ENCODE results near the gene RNU6-1.

RNU6-1 gene

GRCh38 chr15:67824197-67824968 is 15.5 kb downstream of the RNU6-1 start:
- TF ChIP-seq POLR2AphosphoS5 (IDR thresholded peaks at IDR 0.05; ENCODE audit: low read depth, low read length) (no peak), TAF1 (IDR thresholded peaks at IDR 0.05; ENCODE audit: borderline replicate concordance, low read depth, low read length) (no peak)
- DNase-seq (ENCODE audit: insufficient read length) (no peak), FAIRE-seq (no peak)

- DNase-seq (ENCODE audit: insufficient read length) (no peak), FAIRE-seq (no peak)
- TF ChIP-seq POLR2AphosphoS5 (IDR thresholded peaks at IDR 0.05; ENCODE audit: low read depth, low read length): no peak
- TF ChIP-seq POLR2A (IDR thresholded peaks at IDR 0.05; ENCODE audit: low read depth, low read length): no peak
- no peak for TF ChIP-seq TAF1 (IDR thresholded peaks at IDR 0.05; ENCODE audit: borderline replicate concordance, low read depth, low read length)
These were observed 16.3 kb downstream of the RNU6-1 start for GRCh38 chr15:67823314-67824196.

- TF ChIP-seq TAF1 (IDR thresholded peaks at IDR 0.05; ENCODE audit: borderline replicate concordance, low read depth, low read length) (no peak), POLR2A (IDR thresholded peaks at IDR 0.05; ENCODE audit: low read depth, low read length) (no peak), POLR2AphosphoS5 (IDR thresholded peaks at IDR 0.05; ENCODE audit: low read depth, low read length) (no peak)
- FAIRE-seq (no peak), DNase-seq (ENCODE audit: insufficient read length) (no peak)
These were observed 17.1 kb downstream of the RNU6-1 start for GRCh38 chr15:67822537-67823313.

GRCh38 chr15:67821784-67822440 is 17.9 kb downstream of the RNU6-1 start:
- DNase-seq (ENCODE audit: insufficient read length): no peak
- FAIRE-seq: no peak
- TF ChIP-seq POLR2A (IDR thresholded peaks at IDR 0.05; ENCODE audit: low read depth, low read length): no peak
- TF ChIP-seq POLR2AphosphoS5 (IDR thresholded peaks at IDR 0.05; ENCODE audit: low read depth, low read length): no peak
- no peak for TF ChIP-seq TAF1 (IDR thresholded peaks at IDR 0.05; ENCODE audit: borderline replicate concordance, low read depth, low read length)

- no peak for FAIRE-seq
- no peak for DNase-seq (ENCODE audit: insufficient read length)
- no peak for TF ChIP-seq POLR2AphosphoS5 (IDR thresholded peaks at IDR 0.05; ENCODE audit: low read depth, low read length)
- TF ChIP-seq TAF1 (IDR thresholded peaks at IDR 0.05; ENCODE audit: borderline replicate concordance, low read depth, low read length): no peak
- TF ChIP-seq POLR2A (IDR thresholded peaks at IDR 0.05; ENCODE audit: low read depth, low read length): no peak
These were observed 18.7 kb downstream of the RNU6-1 start for GRCh38 chr15:67820992-67821783.

GRCh38 chr15:67820122-67820991 is 19.5 kb downstream of the RNU6-1 start:
- DNase-seq (ENCODE audit: insufficient read length): no peak
- TF ChIP-seq POLR2AphosphoS5 (IDR thresholded peaks at IDR 0.05; ENCODE audit: low read depth, low read length) (no peak), TAF1 (IDR thresholded peaks at IDR 0.05; ENCODE audit: borderline replicate concordance, low read depth, low read length) (no peak), POLR2A (IDR thresholded peaks at IDR 0.05; ENCODE audit: low read depth, low read length) (no peak)
- FAIRE-seq: no peak

- TF ChIP-seq POLR2A (IDR thresholded peaks at IDR 0.05; ENCODE audit: low read depth, low read length): no peak
- no peak for TF ChIP-seq TAF1 (IDR thresholded peaks at IDR 0.05; ENCODE audit: borderline replicate concordance, low read depth, low read length)
- FAIRE-seq: no peak
- DNase-seq (ENCODE audit: insufficient read length): no peak
These were observed 20.2 kb downstream of the RNU6-1 start for GRCh38 chr15:67819636-67820035.

GRCh38 chr15:67818464-67818863 is 21.4 kb downstream of the RNU6-1 start:
- no peak for DNase-seq (ENCODE audit: insufficient read length)
- no peak for FAIRE-seq
- TF ChIP-seq TAF1 (IDR thresholded peaks at IDR 0.05; ENCODE audit: borderline replicate concordance, low read depth, low read length) (no peak), POLR2A (IDR thresholded peaks at IDR 0.05; ENCODE audit: low read depth, low read length) (no peak), POLR2AphosphoS5 (IDR thresholded peaks at IDR 0.05; ENCODE audit: low read depth, low read length) (no peak)

GRCh38 chr15:67816668-67817067 is 23.2 kb downstream of the RNU6-1 start:
- TF ChIP-seq POLR2A (IDR thresholded peaks at IDR 0.05; ENCODE audit: low read depth, low read length): no peak
- no peak for TF ChIP-seq TAF1 (IDR thresholded peaks at IDR 0.05; ENCODE audit: borderline replicate concordance, low read depth, low read length)
- no peak for TF ChIP-seq POLR2AphosphoS5 (IDR thresholded peaks at IDR 0.05; ENCODE audit: low read depth, low read length)
- FAIRE-seq (no peak), DNase-seq (ENCODE audit: insufficient read length) (no peak)

Data from GM12892 (cell line).